ENCODE results near the gene ZFYVE9.
A peak's percentile ranks its signal among the peaks of the same experiment; 100 is the strongest.
"Not testable (repeated sequence)": the region's sequence is repeated elsewhere in the genome, so short reads cannot be mapped to it uniquely, and the experiment has no call there.

The ZFYVE9 gene

GRCh38 chr1:52141513-52142219, at the start of gene ZFYVE9:
ZFYVE9 (plus strand) TSS chr1:52142089; CDS start chr1:52233207, 91,118 bp downstream.
- DNase-seq = peak; percentile 79
- in situ Hi-C loops (cut with HindIII; ENCODE audit: low pct_ligation_motif_present, low pct_unique_long_range_greater_than_20kb, low sequenced_read_pairs) = no loop called here

DNA sequence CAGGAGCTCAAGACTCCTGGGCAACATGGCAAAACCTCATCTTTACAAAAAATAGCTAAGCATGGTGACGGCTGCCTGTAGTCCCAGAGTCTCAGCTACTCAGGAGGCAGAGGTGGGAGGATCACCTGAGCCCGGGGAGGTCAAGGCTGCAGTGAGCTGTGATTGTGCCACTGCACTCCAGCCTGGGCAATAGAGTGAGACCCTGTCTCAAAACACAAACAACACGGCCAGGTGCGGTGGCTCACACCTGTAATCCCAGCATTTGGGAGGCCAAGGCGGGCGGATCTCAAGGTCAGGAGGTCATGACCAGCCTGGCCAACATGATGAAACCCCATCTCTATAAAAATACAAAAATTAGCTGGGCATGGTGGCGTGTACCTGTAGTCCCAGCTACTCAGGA, 47.6 kb upstream of the ZFYVE9 start:
- in situ Hi-C loops (cut with HindIII; ENCODE audit: low pct_ligation_motif_present, low pct_unique_long_range_greater_than_20kb, low sequenced_read_pairs) = not testable (repeated sequence)

GRCh38 chr1:52096216-52096615, 45.7 kb upstream of the ZFYVE9 start:
- in situ Hi-C loops (cut with HindIII; ENCODE audit: low pct_ligation_motif_present, low pct_unique_long_range_greater_than_20kb, low sequenced_read_pairs) = no loop called here
- DNase-seq = no peak

More for the DNA sequence above, 47.6 kb upstream of the ZFYVE9 start:
- not testable (repeated sequence) for DNase-seq

DNA sequence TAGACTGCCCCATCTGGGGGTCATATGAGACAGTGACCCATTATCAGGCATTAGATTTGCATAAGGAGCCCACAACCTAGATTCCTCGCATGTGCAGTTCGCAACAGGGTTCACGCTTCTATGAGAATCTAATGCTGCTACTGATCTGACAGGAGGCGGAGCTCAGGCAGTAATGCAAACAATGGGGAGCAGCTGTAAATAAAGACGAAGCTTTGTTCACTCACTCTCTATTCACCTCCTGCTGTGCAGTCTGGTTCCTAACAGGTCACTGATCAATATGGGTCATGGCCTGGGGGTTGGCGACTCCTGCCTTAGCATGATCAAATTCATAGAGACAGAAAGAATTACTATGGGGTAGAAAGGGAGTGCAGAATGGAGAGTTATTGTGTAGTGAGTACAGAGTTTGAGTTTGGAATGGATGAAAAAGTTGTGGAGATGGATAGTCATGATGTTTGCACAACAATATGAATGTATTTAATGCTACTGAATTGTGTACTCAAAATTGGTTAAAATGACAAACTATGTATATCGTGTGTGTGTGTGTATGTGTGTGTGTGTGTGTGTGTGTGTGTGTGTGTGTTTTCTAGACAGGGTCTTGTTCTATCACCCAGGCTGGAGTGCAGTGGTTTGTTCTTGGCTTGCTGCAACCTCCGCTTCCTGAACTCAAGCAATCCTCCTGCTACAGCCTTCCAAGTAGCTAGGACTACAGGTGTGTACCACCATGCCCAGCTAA, 43.6 kb upstream of the ZFYVE9 start:
- no peak for DNase-seq
- in situ Hi-C loops (cut with HindIII; ENCODE audit: low pct_ligation_motif_present, low pct_unique_long_range_greater_than_20kb, low sequenced_read_pairs) = no loop called here

DNA sequence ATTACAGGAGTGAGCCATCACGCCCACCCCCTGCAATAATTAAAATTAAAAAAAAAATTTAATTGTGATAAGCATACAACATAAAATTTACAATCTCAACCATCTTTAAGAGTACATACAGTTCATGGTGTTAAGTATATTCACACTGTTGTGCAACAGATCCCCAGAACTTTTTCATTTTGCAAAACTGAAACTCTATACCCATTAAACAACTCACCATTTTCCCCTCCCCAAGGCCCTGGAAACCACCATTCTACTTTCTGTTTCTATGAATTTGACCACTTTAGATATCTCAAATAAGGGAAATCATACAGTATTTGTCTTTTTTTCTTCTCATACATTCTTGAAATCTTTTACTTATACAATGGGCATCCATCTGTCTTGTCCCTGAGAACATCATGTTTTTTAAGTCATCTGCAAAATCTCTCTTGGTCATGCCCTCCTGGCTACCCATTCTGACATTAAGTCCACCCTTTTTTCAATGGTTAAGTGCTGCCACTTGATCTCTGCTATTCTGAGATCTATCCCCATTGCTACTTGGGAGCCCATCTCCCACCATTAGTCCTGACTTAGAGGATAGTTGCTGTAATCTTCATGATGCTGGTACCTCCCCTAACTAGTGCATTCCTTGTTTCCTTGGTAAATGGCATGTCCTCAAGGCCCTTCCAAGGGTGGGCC, 39.4 kb upstream of the ZFYVE9 start:
- no peak for DNase-seq
- in situ Hi-C loops (cut with HindIII; ENCODE audit: low pct_ligation_motif_present, low pct_unique_long_range_greater_than_20kb, low sequenced_read_pairs) = no loop called here

DNA sequence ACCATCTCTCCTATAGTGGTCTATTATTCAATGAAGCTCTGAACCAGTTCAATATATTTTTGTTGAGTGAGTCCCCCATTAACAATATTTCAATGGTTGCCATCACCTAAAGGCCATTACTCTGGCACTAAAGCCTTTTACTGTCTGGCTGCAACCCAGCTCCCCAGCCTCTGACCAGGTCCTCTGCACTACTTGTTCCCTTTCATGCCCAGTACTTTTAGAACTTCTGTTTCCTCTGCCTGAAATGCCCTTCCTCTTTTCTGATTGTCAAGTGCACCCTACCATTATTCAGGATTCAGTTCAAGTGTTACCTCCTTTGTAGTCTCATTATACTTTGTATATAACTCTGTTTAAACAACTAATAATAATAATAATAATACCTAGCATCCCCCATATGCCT, 30.4 kb upstream of the ZFYVE9 start:
- DNase-seq = no peak
- in situ Hi-C loops (cut with HindIII; ENCODE audit: low pct_ligation_motif_present, low pct_unique_long_range_greater_than_20kb, low sequenced_read_pairs) = no loop called here

DNA sequence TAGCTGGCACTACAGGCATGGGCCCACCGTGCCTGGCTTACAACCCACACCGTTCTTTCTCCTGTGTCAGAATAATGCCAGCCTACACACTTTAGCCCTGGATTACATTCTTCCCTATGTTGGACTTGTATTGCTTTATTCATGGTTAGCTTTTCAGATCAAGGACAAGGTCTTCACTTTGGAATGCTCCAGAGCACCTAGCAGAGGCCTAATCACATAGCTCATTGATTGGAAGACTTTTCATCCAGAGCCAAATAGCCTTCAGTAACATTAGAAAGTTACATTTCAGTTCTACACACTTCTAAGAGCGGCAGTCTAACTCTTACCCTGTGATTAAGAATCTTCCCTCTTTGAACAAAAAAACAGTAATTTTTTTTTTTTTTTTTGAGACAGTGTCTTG, 29.4 kb upstream of the ZFYVE9 start:
- DNase-seq = no peak
- in situ Hi-C loops (cut with HindIII; ENCODE audit: low pct_ligation_motif_present, low pct_unique_long_range_greater_than_20kb, low sequenced_read_pairs) = no loop called here

- no peak for DNase-seq
Observed at GRCh38 chr1:52119301-52120079, 22.4 kb upstream of the ZFYVE9 start.

GRCh38 chr1:52122384-52122783, 19.5 kb upstream of the ZFYVE9 start:
- DNase-seq = no peak
- in situ Hi-C loops (cut with HindIII; ENCODE audit: low pct_ligation_motif_present, low pct_unique_long_range_greater_than_20kb, low sequenced_read_pairs) = no loop called here

More at GRCh38 chr1:52119301-52120079, 22.4 kb upstream of the ZFYVE9 start:
- in situ Hi-C loops (cut with HindIII; ENCODE audit: low pct_ligation_motif_present, low pct_unique_long_range_greater_than_20kb, low sequenced_read_pairs) = no loop called here

- DNase-seq = no peak
- in situ Hi-C loops (cut with HindIII; ENCODE audit: low pct_ligation_motif_present, low pct_unique_long_range_greater_than_20kb, low sequenced_read_pairs) = no loop called here
Observed at GRCh38 chr1:52123622-52124021, 18.3 kb upstream of the ZFYVE9 start.

DNA sequence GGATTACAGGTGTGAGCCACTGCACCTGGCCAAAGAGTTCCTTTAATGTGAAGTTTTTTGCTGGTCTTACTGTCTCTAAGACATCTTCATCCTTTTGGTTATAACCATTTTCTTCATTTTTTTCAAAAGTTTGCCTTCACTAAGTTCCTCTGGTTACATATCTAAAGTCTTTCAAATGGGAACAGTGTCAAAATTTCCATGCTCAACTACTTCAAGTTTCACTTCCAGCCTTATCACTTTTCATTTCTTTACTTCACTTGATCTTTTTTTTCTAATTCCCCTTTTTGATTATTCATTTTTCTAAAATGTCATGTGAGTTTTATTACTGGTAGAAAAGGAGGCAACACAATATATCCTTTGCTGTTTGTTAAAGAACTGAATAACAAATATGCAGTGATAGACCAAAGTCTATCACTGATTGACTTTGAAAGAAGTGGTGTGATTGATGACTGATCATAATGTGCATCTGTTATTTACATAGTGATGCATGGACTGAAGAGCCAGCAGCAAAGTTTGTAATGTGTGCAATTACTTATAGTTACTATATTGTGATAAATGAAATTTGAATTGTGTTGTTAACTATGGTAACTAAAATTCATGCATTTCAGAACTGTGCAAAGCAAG, 16.0 kb upstream of the ZFYVE9 start:
- in situ Hi-C loops (cut with HindIII; ENCODE audit: low pct_ligation_motif_present, low pct_unique_long_range_greater_than_20kb, low sequenced_read_pairs) = no loop called here
- DNase-seq = no peak

- in situ Hi-C loops (cut with HindIII; ENCODE audit: low pct_ligation_motif_present, low pct_unique_long_range_greater_than_20kb, low sequenced_read_pairs) = no loop called here
- DNase-seq = peak; percentile 45
Observed at GRCh38 chr1:52127181-52128180, 14.4 kb upstream of the ZFYVE9 start.

- in situ Hi-C loops (cut with HindIII; ENCODE audit: low pct_ligation_motif_present, low pct_unique_long_range_greater_than_20kb, low sequenced_read_pairs) = no loop called here
- peak; percentile 42 for DNase-seq
Observed at GRCh38 chr1:52139817-52140540, 1.9 kb upstream of the ZFYVE9 start.

GRCh38 chr1:52140633-52141512, 1.0 kb upstream of the ZFYVE9 start:
- no peak for DNase-seq

DNA sequence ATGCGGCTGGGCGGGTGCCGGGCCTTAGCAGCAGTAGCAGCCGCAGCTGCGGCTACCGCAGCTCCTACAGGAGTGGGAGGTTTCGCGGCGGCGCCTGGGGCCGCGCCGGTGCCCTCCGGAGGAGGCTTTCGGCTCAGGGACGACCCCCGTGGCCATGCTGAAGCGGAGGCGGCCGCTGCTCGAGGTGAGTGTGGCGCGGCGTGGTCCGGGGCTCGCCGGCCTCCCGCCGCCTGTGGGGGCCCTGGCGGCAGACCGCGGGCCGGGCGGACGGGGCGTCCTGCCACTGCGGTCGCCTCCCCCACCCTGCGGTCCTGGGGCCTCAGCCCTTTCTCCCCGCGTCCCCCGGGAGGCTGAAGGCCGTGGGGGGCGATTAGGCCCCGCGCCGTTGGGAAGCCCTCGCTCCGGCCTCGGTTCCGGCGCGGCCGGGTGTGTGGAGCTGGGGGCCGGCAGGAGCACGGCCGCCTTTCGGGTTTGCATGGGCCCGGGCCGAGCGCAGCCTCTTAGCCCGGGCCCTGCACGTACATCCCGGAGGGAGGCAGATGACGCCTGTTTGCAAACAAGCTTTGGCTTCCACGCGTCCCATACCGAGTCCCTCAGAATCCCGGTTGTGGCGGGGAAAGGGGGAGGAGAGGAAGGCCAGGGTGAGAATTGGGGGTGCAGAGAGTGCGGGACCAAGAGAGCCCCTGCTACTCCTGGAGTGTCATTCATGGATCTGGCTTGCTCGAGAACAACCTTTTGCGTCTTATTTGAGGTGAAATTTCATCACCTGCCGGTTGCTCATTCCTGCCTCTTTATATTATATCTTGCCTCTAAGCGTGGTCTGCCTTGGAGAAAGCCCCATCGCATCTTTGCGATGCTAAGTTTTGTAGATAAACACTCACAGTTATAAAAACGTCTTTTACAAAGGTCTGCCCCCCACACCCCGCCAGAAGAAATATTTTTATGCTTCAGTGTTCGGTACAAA, 613 bp downstream of the ZFYVE9 start:
- DNase-seq = peak; percentile 55
- in situ Hi-C loops (cut with HindIII; ENCODE audit: low pct_ligation_motif_present, low pct_unique_long_range_greater_than_20kb, low sequenced_read_pairs) = no loop called here

More at GRCh38 chr1:52140633-52141512, 1.0 kb upstream of the ZFYVE9 start:
- in situ Hi-C loops (cut with HindIII; ENCODE audit: low pct_ligation_motif_present, low pct_unique_long_range_greater_than_20kb, low sequenced_read_pairs) = no loop called here

Data from ACHN (cell line).